Osteoblast (primary cell): ENCODE results near the gene NUP85. TPM values are rescaled to one million over a fixed set of nuclear protein-coding genes. Genes with fewer than 3 reads are reported as not detected.
"Not testable (repeated sequence)": the region's sequence is repeated elsewhere in the genome, so short reads cannot be mapped to it uniquely, and the experiment has no call there.

Experiments used
- DNase-seq: peaks from one replicate; pipeline ENCODE4 v3.0.0; 2011; ENCODE audit warnings: low spot score, mixed read lengths; ENCODE audit not compliant: insufficient read length; ENCODE audit errors: missing footprints
- H2AFZ ChIP-seq: 2 replicates; pipeline ENCODE4 v1.6.0; 2011; ENCODE audit warnings: mild to moderate bottlenecking, low read length
- H3K27ac ChIP-seq: 2 replicates; pipeline ENCODE4 v1.5.1; 2011; ENCODE audit warnings: mild to moderate bottlenecking, low read depth, low read length, moderate library complexity
- H3K27me3 ChIP-seq: 2 replicates; pipeline ENCODE4 v1.6.0; 2012; ENCODE audit warnings: mild to moderate bottlenecking, control low read depth, inconsistent platforms, low read length, moderate library complexity; ENCODE audit not compliant: insufficient read depth
- H3K36me3 ChIP-seq: 2 replicates; pipeline ENCODE4 v1.5.1; 2011; ENCODE audit warnings: mild to moderate bottlenecking, low read length, control low read depth, moderate library complexity; ENCODE audit not compliant: insufficient read depth
- H3K4me1 ChIP-seq: 2 replicates; pipeline ENCODE4 v1.5.1; 2011; ENCODE audit warnings: mild to moderate bottlenecking, low read length, control low read depth, moderate library complexity; ENCODE audit not compliant: insufficient read depth
- H3K4me2 ChIP-seq: 2 replicates; pipeline ENCODE4 v1.6.0; 2011; ENCODE audit warnings: mild to moderate bottlenecking, low read length; ENCODE audit not compliant: insufficient read depth
- H3K4me3 ChIP-seq: fragments of 200-600 bp; sonication (generic); 3 replicates; pipeline ENCODE4 v1.5.1; 2012; ENCODE audit warnings: mild to moderate bottlenecking, low read length, inconsistent platforms; ENCODE audit not compliant: insufficient read depth
- H3K79me2 ChIP-seq: 2 replicates; pipeline ENCODE4 v1.6.0; 2012; ENCODE audit warnings: mild to moderate bottlenecking, low read length, control low read depth, inconsistent platforms; ENCODE audit not compliant: insufficient read depth
- H3K9me3 ChIP-seq: 2 replicates; pipeline ENCODE4 v1.5.1; 2011; ENCODE audit warnings: low read depth, low read length, control low read depth
- H4K20me1 ChIP-seq: 2 replicates; pipeline ENCODE4 v1.6.0; 2012; ENCODE audit warnings: mild to moderate bottlenecking, low read length, control low read depth; ENCODE audit not compliant: insufficient read depth
- total RNA-seq: library from RNA; depleted of rRNA; stranded (reverse); fragments of >200 nt; gene quantifications from 2 replicates; pipeline ENCODE4 v1.2.3, GENCODE V29; 2012
- TF ChIP-seq, protein P1 (sequence below): IDR thresholded peaks from 2 replicates; pipeline ENCODE4 v1.5.1; 2011; ENCODE audit warnings: mild to moderate bottlenecking, low read depth, low read length, moderate library complexity; ENCODE audit errors: extremely low read depth

Gene NUP85
- total RNA-seq, 1 donor: 26.4 TPM

DNA sequence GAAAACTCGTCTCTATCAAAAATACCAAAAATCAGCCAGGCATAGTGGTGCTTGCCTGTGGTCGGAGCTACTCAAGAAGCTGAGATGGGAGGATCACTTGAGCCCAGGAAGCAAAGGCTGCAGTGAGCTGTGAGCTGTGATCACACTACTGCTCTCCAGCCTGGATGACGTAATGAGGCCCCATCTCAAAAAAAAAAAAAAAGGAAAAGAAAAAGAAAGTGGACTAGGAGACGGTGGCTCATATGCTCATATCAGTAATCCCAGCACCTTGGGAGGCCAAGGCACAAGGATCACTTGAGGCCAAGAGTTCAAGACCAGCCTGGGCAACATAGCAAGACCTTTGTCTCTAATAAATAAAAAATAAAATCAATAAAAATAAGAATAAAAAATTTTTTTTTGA lies 13.9 kb upstream of the NUP85 start:
- Histone ChIP-seq H3K27me3 (no peaks in the 10 kb centered on the region), H3K27ac (no peak overlapping the region), H3K36me3 (no peaks in the 10 kb centered on the region), H3K9me3 (no peaks in the 10 kb centered on the region), H3K4me3 (no peak overlapping the region), H3K4me1 (no peaks in the 10 kb centered on the region), H4K20me1 (no peaks in the 10 kb centered on the region), H2AFZ (peak overlapping the region; percentile 22), H3K79me2 (no peaks in the 10 kb centered on the region), H3K4me2 (no peak overlapping the region)
- DNase-seq: no peak
- TF ChIP-seq, protein P1, sequence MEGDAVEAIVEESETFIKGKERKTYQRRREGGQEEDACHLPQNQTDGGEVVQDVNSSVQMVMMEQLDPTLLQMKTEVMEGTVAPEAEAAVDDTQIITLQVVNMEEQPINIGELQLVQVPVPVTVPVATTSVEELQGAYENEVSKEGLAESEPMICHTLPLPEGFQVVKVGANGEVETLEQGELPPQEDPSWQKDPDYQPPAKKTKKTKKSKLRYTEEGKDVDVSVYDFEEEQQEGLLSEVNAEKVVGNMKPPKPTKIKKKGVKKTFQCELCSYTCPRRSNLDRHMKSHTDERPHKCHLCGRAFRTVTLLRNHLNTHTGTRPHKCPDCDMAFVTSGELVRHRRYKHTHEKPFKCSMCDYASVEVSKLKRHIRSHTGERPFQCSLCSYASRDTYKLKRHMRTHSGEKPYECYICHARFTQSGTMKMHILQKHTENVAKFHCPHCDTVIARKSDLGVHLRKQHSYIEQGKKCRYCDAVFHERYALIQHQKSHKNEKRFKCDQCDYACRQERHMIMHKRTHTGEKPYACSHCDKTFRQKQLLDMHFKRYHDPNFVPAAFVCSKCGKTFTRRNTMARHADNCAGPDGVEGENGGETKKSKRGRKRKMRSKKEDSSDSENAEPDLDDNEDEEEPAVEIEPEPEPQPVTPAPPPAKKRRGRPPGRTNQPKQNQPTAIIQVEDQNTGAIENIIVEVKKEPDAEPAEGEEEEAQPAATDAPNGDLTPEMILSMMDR: no peak

DNA sequence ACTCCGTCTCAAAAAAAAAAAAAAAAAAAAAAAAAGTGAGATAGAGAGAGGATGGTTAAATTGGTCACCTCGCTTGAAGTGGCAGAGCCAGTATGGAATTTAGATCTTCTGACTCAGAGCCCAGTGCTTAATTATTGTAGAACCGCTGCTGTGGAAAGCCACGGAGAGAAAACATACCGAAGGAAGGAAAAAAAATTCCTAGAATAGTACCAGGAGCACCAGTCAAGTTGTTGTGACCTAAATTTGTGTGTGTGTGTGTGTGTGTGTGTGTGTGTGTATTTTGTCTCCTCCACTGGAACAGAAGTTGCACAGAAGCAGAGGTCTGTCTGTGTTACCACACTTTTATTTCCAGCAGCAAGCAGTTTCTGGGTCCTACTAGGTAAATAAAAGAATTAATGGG lies 10.6 kb upstream of the NUP85 start:
- H3K4me2 ChIP-seq: peak overlapping the region; percentile 30
- no peaks in the 10 kb centered on the region for H3K36me3 ChIP-seq
- H3K27me3 ChIP-seq: no peaks in the 10 kb centered on the region
- H2AFZ ChIP-seq: peak overlapping the region; percentile 54
- H4K20me1 ChIP-seq: no peaks in the 10 kb centered on the region
- DNase-seq: peak; percentile 87
- TF ChIP-seq, protein P1: no peak
- no peak overlapping the region for H3K4me3 ChIP-seq
- no peaks in the 10 kb centered on the region for H3K79me2 ChIP-seq
- H3K27ac ChIP-seq: no peak overlapping the region
- no peaks in the 10 kb centered on the region for H3K4me1 ChIP-seq
- H3K9me3 ChIP-seq: no peaks in the 10 kb centered on the region

DNA sequence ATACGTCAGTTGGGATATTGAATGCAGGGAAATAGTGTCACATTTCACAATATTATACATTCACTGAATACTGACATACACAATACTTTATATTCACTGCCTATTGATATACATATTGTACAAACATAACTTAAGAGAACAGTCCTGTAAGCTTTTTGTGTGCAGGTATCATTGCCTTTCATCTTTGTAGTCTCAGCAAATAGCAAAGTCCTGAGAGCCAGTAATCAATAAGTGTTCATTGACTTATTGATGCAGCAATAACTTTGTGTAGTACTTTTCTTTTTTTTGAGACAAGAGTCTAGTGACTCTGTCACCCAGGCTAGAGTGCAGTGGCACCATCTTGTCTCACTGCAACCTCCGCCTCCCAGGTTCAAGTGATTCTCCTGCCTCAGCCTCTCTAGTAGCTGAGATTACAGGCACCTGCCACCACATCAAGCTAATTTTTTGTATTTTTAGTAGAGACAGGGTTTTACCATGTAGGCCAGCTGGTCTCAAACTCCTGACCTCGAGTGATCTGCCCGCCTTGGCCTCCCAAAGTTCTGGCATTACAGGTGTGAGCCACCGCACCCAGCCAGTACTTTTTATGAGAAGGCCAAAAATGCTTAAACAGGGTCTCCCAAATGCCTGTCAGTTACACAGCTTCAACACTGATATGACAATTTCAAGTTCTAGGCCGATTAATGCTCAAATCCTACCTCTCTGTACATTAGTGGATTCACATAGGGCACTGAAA lies 5.4 kb upstream of the NUP85 start:
- no peaks in the 10 kb centered on the region for H3K27me3 ChIP-seq
- no peaks in the 10 kb centered on the region for H3K4me1 ChIP-seq
- H4K20me1 ChIP-seq: no peaks in the 10 kb centered on the region
- DNase-seq: peak; percentile 13
- TF ChIP-seq, protein P1: no peak
- no peak overlapping the region for H3K4me3 ChIP-seq
- H3K79me2 ChIP-seq: no peaks in the 10 kb centered on the region
- H3K4me2 ChIP-seq: no peak overlapping the region
- H2AFZ ChIP-seq: no peak overlapping the region
- H3K36me3 ChIP-seq: no peaks in the 10 kb centered on the region
- no peak overlapping the region for H3K27ac ChIP-seq
- no peaks in the 10 kb centered on the region for H3K9me3 ChIP-seq

DNA sequence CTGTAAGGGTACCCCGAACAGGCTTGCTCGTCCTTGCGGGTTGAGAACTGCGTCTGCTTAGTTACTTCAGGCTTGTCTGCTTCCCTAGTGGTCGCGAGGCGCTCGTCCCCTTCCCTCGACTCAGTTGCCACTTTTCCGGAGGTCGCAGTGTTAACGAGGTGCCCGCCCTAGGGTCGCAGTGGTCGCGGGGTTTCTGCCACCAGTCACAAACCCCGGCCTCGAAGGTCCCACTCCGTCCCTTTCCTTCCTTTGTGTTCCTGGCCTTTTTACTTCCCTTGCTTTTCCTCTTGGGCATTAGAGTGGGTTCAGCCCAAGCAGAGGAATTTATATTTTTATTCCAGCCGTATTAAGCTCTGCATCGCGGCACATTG lies 299 bp downstream of the NUP85 start:
- DNase-seq: no peak
- H3K4me1 ChIP-seq: peaks cover 6% of the 10 kb centered on the region
- H3K9me3 ChIP-seq: no peaks in the 10 kb centered on the region
- no peaks in the 10 kb centered on the region for H4K20me1 ChIP-seq
- peaks cover 21% of the 10 kb centered on the region for H3K36me3 ChIP-seq
- peaks cover 47% of the 10 kb centered on the region for H3K79me2 ChIP-seq
- peak overlapping the region; percentile 99 for H3K4me2 ChIP-seq
- peak overlapping the region; percentile 93 for H3K27ac ChIP-seq
- H2AFZ ChIP-seq: peak overlapping the region; percentile 97
- peak overlapping the region; percentile 88 for H3K4me3 ChIP-seq
- no peaks in the 10 kb centered on the region for H3K27me3 ChIP-seq
- TF ChIP-seq, protein P1: no peak

DNA sequence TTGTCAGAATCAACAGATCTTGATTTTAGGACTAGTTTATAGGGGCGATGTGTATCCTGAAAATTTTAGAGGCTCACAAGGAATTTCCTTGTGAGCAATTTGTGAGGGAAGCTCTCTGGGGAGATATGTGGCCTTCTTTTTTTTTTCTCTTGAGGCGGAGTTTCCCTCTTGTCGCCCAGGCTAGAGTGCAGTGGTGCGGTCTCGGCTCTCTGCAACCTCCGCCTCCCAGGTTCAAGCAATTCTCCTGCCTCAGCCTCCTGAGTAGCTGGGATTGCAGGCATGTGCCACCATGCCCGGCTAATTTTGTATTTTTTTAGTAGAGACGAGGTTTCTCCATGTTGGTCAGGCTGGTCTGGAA lies 1.6 kb downstream of the NUP85 start:
- H3K27ac ChIP-seq, H3K27me3 ChIP-seq, H3K4me1 ChIP-seq, H4K20me1 ChIP-seq, H2AFZ ChIP-seq, H3K9me3 ChIP-seq, DNase-seq, H3K4me3 ChIP-seq: not testable (repeated sequence)
- peak overlapping the region; percentile 99 for H3K4me2 ChIP-seq
- H3K36me3 ChIP-seq: peaks cover 28% of the 10 kb centered on the region
- peaks cover 47% of the 10 kb centered on the region for H3K79me2 ChIP-seq
